GM12864 (cell line): Measurements from ENCODE around the gene PLXNA2.

Source experiments
- DNase-seq: peaks from one replicate; pipeline ENCODE4 v3.0.0-alpha.2; 2011; ENCODE audit warnings: low read depth
- H3K4me3 ChIP-seq: 2 replicates; pipeline ENCODE4 v1.5.1; 2011; ENCODE audit warnings: mild to moderate bottlenecking, low read depth, low read length, control low read depth
- TF ChIP-seq, protein P1 (sequence below): IDR thresholded peaks from 2 replicates; pipeline ENCODE4 v1.5.1; 2011; ENCODE audit warnings: low read depth, mild to moderate bottlenecking, moderate library complexity, low read length, control low read depth, inconsistent platforms; ENCODE audit errors: missing control alignments

PLXNA2 gene

DNA sequence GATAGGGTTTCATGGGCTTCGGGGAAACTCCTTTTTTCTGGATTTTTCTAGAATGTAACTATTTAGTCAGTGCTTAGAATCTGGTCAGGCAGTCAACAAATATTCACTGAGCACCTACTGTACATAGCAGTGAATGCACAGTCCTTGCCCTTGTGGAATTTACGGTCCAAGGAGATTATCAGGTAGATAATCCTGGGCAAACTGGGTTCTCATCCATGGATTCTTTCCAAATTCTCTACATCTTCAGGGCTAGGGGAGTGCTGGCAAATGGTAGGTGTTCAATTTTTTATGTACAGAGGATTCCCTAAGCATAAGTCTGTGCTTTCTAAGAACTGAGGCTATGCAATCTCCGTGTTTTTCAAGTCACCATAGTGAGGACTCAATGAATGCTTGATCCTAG lies 192.5 kb downstream of the PLXNA2 start:
- no peak for DNase-seq
- TF ChIP-seq, protein P1, sequence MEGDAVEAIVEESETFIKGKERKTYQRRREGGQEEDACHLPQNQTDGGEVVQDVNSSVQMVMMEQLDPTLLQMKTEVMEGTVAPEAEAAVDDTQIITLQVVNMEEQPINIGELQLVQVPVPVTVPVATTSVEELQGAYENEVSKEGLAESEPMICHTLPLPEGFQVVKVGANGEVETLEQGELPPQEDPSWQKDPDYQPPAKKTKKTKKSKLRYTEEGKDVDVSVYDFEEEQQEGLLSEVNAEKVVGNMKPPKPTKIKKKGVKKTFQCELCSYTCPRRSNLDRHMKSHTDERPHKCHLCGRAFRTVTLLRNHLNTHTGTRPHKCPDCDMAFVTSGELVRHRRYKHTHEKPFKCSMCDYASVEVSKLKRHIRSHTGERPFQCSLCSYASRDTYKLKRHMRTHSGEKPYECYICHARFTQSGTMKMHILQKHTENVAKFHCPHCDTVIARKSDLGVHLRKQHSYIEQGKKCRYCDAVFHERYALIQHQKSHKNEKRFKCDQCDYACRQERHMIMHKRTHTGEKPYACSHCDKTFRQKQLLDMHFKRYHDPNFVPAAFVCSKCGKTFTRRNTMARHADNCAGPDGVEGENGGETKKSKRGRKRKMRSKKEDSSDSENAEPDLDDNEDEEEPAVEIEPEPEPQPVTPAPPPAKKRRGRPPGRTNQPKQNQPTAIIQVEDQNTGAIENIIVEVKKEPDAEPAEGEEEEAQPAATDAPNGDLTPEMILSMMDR, result no peak
- H3K4me3 ChIP-seq, result no peak overlapping the region

DNA sequence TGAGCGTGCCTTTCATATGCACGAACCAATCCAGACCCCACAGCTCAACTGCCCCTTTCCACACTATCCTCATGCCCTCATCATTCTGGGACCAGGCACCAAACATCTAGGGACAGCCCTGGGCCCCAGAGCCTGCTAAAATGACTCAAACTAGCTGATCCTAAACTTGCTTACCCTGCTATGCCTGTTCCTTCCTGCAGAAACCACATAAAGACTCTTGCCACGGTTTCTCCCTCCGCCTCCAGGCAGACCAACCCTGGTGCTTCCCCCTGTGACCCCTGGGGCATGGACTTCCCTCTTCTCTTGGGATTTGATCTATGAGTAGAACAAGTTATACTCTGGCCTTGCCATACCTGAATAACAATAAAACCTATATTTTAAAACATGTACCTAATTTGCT lies 195.3 kb downstream of the PLXNA2 start:
- DNase-seq, result no peak
- H3K4me3 ChIP-seq, result no peak overlapping the region
- TF ChIP-seq, protein P1, result no peak

DNA sequence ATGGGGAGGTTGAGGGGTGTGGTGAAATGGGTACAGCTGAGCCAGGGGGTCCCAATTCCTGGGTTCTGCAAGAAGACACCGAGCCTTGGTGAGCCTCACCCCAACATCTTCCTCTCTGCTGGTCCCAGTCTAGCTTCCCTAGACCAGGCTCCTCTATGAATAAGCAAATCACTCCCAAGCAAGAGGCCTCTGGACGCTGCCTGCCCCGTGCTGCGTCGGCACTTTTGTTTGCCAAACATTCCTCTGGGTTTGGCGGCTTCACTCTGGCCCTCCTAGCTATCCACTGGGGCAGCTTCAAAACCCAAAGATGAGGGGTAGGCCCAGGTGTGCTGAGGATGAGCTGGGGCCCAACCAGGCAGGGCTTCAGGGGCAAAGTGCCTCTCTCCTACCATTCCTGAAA lies 196.2 kb downstream of the PLXNA2 start:
- no peak for DNase-seq
- TF ChIP-seq, protein P1, result no peak
- no peak overlapping the region for H3K4me3 ChIP-seq

DNA sequence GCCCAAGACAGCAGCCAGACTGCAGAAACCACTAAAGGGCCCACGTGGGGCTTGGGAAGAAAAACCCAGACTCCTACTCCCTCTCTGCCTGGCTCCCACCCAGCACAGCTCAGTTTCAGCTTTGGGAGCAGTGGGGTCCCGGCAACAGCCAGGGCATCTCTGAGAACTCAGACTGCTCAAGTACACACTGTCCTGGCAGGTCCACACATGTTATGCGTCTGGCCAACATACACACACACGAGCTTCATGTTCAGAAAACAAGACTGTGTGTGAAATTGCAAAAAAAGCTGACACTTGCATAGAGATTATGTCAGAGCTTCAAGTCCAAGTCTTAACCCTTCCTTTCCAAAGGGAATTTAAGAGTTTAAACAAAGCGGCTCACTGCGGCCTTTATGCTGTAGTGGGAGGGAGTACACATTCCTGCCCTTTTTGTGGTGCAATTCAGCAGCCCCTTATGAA lies 196.7 kb downstream of the PLXNA2 start:
- DNase-seq, result no peak
- no peak overlapping the region for H3K4me3 ChIP-seq
- TF ChIP-seq, protein P1, result no peak

DNA sequence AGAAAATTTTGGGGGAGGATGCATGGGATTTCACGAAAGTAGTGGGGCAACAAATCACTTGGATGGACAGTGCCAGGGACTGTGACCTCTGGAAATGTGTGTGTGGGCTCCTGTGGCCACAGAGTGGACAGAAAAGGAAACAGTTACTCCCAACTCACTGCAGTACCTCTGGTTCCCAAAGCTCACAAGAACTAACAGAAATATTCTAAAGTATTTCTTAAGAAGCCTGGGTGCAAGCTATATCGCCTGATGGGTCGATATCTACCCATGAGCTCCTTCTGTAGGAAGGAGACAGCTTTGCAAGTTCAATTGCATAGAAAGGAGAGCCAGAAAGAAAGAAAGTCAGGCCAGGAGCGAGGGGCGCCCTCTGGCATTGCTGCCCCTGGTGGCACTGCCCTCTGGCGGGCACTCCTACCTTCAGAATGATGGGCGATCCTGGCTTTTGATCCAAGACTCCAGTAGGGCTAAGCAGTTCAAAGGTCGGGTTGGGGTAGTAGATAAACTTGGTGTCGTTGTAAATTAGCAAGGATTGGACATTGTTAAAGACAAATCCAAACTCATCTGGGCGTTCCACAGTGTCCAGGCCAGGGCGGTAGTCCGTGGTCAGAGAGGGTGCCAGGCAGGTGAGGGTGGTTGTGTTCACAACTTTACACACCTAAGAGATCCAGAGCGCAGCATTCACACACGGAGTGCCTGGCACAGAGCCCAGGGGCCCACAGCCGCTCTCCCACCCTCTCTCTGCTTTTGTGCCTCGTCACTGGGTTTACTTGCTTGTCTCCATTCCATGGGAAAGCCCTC lies 198.5 kb downstream of the PLXNA2 start:
- TF ChIP-seq, protein P1, result peak; percentile 8
- H3K4me3 ChIP-seq, result no peak overlapping the region
- no peak for DNase-seq

DNA sequence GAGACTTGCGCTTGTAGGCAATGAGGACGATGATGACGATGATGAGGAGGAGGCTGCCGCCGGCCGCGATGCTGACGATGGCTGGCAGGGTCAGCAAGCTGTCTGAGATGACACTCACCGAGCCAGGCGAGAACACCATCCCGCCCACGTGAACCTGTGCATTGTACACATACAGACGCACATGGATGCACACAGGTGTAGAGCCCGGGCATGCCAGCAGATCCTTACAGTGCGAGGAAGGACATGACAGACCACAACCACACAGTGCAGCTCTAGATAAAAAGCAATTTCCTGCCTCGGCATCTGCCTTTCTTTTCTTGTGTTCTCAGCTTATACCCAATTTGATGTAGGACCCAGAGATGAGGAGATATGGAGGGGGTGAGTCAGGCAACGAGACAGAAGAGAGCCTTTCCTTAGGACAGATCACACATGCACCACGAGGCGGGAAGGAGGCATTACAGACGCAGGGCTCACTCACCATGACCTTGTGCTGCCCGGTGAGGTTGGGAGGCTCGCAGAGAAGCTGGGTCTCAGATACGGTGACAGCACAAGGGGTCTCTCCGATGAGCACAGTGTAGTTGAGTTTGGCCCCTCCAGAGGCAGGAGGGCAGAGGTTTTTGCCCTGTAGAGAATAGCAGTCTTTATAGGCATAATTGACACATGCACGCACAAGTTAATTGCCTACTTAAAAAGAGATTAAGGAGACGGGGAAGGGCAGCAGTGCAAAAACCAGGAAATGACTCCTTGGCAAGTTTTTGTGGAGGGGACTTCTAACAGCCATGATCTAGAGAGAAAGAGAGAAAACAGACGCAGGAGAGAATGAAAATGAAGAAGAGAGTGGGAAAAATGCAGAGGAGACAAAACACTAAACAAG lies 199.4 kb downstream of the PLXNA2 start:
- TF ChIP-seq, protein P1, result no peak
- no peak overlapping the region for H3K4me3 ChIP-seq
- DNase-seq, result no peak
